NCI-H774 (cell line): ENCODE results near the gene TPSG1.
"Not testable (repeated sequence)": the region's sequence is repeated elsewhere in the genome, so short reads cannot be mapped to it uniquely, and the experiment has no call there.

Experiments
- DNase-seq: peaks from one replicate; lab custom pipeline; 2025; lab: John Stamatoyannopoulos, UW

TPSG1 gene

GRCh38 chr16:1194665-1195392 lies 30.2 kb downstream of the TPSG1 start:
- DNase-seq = no peak

DNA sequence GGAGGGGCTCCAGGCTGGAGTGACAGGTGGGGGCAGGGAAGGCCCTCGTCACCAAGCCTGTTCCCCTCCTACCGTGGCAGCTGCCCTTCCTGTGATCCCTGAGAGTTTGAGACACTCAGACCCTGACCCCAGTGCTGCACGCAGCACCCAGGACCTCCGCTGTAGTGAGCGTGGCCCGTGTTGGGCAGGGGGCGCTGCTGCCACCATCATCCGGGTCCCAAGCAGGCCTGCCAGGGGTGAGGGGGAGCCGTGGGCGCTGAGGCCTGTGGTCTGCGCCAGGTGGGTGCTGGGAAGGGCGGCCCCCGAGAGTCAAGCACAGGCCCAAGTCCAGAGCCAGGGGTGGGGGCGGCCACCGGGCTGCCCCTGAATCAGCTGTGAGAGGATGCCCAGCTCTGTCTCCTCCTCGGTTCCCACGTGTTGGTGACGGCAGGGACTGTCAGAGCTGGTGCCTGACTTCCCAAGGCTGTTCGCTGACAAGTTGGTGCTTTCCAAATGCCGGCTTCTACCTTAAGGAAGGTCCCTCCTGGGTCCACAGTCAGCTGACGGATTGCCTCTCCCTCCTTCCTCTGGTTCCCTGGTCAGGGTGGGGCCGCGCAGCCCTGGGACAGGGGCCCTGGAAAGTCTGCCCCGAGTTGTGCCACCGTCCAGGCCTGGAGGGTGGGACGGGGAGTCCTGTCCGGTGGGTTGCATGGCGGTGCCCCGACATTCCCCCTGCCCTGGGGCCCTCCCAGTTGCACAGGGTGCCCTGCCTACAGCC lies 31.1 kb downstream of the TPSG1 start:
- no peak for DNase-seq

GRCh38 chr16:1193143-1193824 lies 31.8 kb downstream of the TPSG1 start:
- peak; percentile 1 for DNase-seq

DNA sequence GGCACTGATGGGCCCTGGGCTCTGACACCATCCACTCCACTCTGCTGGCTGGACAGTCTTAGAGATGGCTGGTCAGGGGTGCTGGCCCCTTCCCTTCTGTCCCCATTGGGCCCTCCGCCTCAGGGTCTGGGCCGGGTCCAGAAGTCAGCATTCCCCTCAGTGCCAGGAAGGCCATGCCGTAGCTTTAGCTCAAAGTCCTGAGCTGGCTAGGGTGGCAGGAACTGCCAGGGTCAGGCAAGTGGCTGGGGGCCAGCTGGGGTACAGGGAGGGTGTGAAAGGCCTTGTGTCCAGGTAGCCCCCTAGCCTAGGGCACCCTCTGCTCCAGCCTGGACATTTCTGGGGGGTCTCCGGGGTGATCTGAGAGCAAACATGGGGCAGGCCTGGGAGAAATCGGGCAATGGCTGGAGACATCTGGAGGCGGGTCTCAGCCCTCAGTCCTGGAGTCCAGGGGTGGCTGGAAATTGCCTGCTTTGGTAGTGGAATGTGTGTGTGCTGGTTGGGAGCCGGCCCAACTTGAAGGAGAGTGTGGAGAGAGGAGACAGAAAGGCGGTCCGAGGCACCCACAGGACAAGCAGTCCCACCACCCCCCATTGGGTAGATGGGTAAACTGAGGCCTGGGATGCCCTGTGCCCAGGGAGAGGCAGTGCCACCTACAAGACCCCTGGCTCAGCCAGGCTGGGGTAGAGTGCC lies 32.5 kb downstream of the TPSG1 start:
- DNase-seq = no peak

GRCh38 chr16:1190789-1191188 lies 34.3 kb downstream of the TPSG1 start:
- DNase-seq = not testable (repeated sequence)

DNA sequence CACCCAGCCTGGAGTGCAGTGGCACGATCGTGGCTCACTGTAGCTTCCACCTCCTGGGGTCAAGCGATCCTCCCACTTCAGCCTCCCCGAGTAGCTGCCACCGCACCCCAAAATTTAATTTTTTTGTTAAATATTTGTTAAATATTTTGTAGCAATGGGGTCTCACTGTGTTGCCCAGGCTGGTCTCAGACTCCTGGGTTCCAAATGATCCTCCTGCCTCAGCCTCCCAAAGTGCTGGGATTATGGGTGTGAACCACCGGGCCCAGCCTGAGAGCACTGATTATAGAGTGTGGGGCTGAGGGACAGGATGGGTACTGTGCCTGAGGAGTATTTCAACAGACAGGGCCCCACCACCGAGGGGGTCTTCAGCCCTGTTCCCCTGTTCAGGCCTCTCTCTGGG lies 35.6 kb downstream of the TPSG1 start:
- DNase-seq = no peak

GRCh38 chr16:1188432-1189189 lies 36.5 kb downstream of the TPSG1 start:
- no peak for DNase-seq

GRCh38 chr16:1185460-1186207 lies 39.4 kb downstream of the TPSG1 start:
- not testable (repeated sequence) for DNase-seq

GRCh38 chr16:1184980-1185379 lies 40.1 kb downstream of the TPSG1 start:
- no peak for DNase-seq

DNA sequence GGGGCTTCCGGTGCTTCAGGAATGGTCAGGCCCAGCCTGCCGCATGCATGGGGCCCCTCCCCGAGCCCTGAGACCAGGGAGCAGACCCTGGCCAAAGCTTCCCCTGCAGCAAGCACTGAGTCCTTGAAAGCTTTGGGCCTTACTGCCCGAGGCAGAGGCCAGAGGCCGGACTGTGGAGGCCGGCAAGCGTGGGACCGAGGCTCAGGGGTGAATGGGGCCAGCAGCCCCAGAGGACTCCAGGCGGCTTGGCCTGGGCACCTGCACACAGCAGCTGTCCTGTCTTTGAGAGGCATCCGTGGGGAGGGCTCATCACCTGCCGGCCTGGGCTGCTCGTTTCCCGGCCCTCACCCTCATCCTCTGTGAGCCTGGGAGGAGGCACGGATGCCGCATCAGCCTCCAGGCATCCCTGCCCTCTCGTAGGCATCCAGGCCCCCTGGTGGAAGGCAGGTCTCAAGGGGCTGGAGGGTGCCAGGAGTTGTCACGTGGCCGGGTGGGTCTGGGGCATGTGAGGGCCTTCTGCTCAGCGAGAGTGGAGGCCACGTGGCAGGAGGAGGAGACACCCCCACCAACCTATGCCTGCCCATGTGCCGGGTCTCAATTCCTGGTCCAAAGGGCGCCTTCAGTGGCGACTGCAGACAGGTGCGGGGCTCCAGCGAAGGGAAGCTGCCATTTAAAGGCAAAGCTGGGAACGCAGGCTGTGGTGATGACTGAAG lies 40.8 kb downstream of the TPSG1 start:
- no peak for DNase-seq

GRCh38 chr16:1182950-1183907 lies 41.8 kb downstream of the TPSG1 start:
- DNase-seq = no peak

GRCh38 chr16:1182316-1182671 lies 42.8 kb downstream of the TPSG1 start:
- DNase-seq = no peak

- DNase-seq = no peak
These were observed 43.4 kb downstream of the TPSG1 start for GRCh38 chr16:1181404-1182315.

DNA sequence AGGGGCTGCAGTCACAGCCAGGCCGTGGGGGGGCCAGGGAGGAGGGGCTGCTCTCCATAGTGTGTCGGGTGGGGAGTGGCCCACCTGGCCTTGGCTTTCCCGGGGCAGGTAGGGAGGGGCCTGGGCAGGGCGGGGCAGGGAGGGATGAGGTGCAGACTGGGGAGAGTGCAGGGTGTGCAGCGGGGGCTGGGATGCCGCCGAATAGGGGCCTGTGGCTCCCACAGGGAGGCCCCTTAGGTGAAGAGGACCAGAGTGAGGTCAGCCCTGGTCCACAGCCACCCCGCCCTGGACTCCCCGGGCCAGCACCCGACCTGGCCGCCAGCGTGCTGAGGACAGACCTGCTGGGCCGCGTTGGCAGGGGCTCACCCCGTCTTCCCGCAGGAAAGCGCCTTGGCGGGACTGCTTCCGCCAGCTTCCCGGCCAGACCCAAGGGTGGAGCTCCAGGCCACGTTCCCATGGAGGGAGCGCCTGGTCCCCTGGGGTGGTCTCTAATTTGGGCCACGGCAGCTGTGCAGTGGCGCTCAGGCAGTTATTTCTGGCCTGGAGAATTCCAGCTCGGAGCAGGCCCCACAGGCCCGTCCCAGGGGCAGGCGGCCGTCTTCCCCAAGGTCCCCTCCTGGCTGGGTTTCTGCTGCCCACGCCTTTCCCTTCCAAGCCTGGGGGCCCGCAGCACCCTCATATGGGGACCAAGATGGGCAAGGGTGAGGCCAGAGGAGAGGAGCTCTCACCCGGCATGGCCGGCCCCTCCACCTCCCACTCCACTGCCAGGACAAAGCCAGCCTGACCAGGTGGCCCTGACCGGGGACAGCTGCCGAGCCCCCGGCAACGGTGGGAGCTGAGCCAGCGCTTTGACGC lies 44.3 kb downstream of the TPSG1 start:
- DNase-seq = no peak

DNA sequence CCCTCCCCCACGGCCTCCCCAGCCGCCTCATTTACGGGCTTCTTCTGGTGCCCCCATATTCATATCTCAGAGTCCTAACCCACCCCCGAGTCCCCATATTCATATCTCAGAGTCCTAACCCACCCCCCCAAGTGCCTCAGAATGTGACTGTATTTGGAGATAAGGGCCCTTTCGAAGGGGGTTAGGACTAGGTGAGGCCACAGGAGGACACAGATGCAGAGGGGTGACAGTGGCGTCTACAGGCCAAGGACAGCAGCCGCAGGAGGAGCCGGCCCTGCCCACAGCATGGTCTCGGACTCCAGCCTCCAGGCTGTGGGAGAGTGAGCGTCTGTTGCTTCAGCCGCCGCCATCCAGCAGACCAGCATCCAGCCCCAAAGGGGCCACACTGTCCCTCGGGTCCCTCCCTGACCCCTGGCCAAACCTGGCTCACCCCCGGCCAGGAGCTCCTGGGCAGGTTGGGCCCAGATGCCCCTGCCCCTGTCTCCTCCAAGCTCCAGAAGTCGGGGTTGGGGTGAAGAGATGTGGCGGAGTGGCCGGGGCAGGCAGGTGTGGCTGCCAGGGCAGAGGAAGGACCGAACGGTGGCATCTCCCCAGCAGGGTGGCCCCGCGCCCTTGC lies 46.7 kb downstream of the TPSG1 start:
- DNase-seq = no peak

- DNase-seq = no peak
These were observed 47.3 kb downstream of the TPSG1 start for GRCh38 chr16:1177750-1178149.

GRCh38 chr16:1177053-1177452 lies 48.0 kb downstream of the TPSG1 start:
- no peak for DNase-seq
